ENCODE data around the gene STK32C. TPM values are rescaled to one million over a fixed set of nuclear protein-coding genes. Genes with fewer than 3 reads are reported as not detected.

Gene STK32C
- total and polyA plus RNA-seq, 2 of the 4 experiments (the other 2 are of a cell fraction) = 5.0 to 8.3 TPM

GRCh38 chr10:132275426-132276178, 32.1 kb downstream of the STK32C start:
- POLR2A ChIA-PET (ENCODE audit: unreplicated experiment) = no interaction called here
- Histone ChIP-seq H4K5ac (ENCODE audit: low read depth, low read length) (no peak overlapping the region), H4K91ac (ENCODE audit: insufficient read depth, low read depth, low read length) (no peak overlapping the region), H2AFZ (replicated peaks; ENCODE audit: low read length, poor library complexity) (no peak overlapping the region), H3K9ac (ENCODE audit: low read depth, low read length) (no peak overlapping the region), H3K4ac (ENCODE audit: low read depth, low read length) (no peak overlapping the region), H3K23ac (ENCODE audit: low read depth, low read length) (no peak overlapping the region), H3K27me3 (ENCODE audit: control insufficient read depth, insufficient read depth, low read length) (peaks cover 8% of the 10 kb centered on the region), H3K18ac (ENCODE audit: low read depth, low read length) (no peak overlapping the region), H2BK120ac (ENCODE audit: low read depth, low read length) (no peak overlapping the region), H2BK15ac (ENCODE audit: low read depth, low read length) (no peak overlapping the region), H2BK20ac (ENCODE audit: low read depth, low read length) (no peak overlapping the region), H2AK5ac (ENCODE audit: low read depth, low read length) (no peak overlapping the region), H3K56ac (ENCODE audit: extremely low read depth, insufficient read depth, low read length) (no peak overlapping the region), H3K36me3 (ENCODE audit: control insufficient read depth, insufficient read depth, low read length) (no peaks in the 10 kb centered on the region), H3K9me3 (ENCODE audit: control insufficient read depth, insufficient read depth, low read length) (no peaks in the 10 kb centered on the region), H3K14ac (replicated peaks; ENCODE audit: low read depth, low read length) (no peak overlapping the region), H2AK9ac (replicated peaks; ENCODE audit: low read depth, low read length, poor library complexity) (no peak overlapping the region), H3K79me1 (ENCODE audit: low read depth in 1 of 2, low read length in 2 of 2) (no peaks in the 10 kb centered on the region), H2BK5ac (ENCODE audit: low read depth, low read length, poor library complexity, severe bottlenecking) (no peak overlapping the region), H3K4me2 (ENCODE audit: low read depth, low read length) (no peak overlapping the region), H4K20me1 (ENCODE audit: insufficient read depth, low read length) (no peaks in the 10 kb centered on the region), H3K4me1 (ENCODE audit: control insufficient read depth, insufficient read depth, low read length) (peaks cover 5% of the 10 kb centered on the region; the same call in 1 of the 2 replicates), H3K4me3 (ENCODE audit: insufficient read depth, low read depth, low read length) (no peak overlapping the region), H3K9me1 (ENCODE audit: insufficient read depth, low read length) (no peaks in the 10 kb centered on the region; the same call in 1 of the 2 replicates), H3K27ac (ENCODE audit: insufficient read depth, low read length) (no peak overlapping the region), H4K8ac (ENCODE audit: low read depth in 2 of 2, low read length in 2 of 2) (no peak overlapping the region)
- ATAC-seq (ENCODE audit: low read depth) (no peak), DNase-seq (no peak)
- no peak for TF ChIP-seq CEBPB (IDR thresholded peaks at IDR 0.05; ENCODE audit: low read depth, low read length)
- TF ChIP-seq ELK1 (IDR thresholded peaks at IDR 0.05; ENCODE audit: borderline replicate concordance, low read depth, low read length) = no peak
- CTCF ChIA-PET = no interaction called here
- 86% methylated on average over 17 of the region's 26 CpGs; no CpG with 5 or more reads in 1 of the 2 experiments for WGBS, 2 experiments (ENCODE audit: extremely low coverage in 2 of 2, insufficient read length in 1 of 2)
- dilution Hi-C loops (cut with HindIII; ENCODE audit: low sequenced_read_pairs, unreplicated experiment) (no loop called here), intact Hi-C loops (cut with micrococcal nuclease) (no loop called here), in situ Hi-C loops (cut with MboI; ENCODE audit: low sequenced_read_pairs) (no loop called here)
- BruUV-seq (replicated peaks) = no TSS peak
